Testis (tissue), 3 donors: Measurements from ENCODE around the gene OPCML. TPM values are rescaled to one million over a fixed set of nuclear protein-coding genes. Genes with fewer than 3 reads are reported as not detected.
A peak's percentile ranks its signal among the peaks of the same experiment; 100 is the strongest.

Source experiments
- DNase-seq: peaks from one replicate; pipeline ENCODE4 v3.0.0-alpha.2; 2019
- H3K27ac ChIP-seq, 2 donors: fragments of 200-600 bp; sonication (generic); one replicate each; pipeline ENCODE4 v1.5.1; 2019
- H3K27me3 ChIP-seq: fragments of 200-600 bp; sonication (generic); one replicate; pipeline ENCODE4 v1.5.1; 2019
- H3K36me3 ChIP-seq: fragments of 200-600 bp; sonication (generic); one replicate; pipeline ENCODE4 v1.5.1; 2017; ENCODE audit warnings: low read depth; ENCODE audit errors: missing control alignments
- H3K4me1 ChIP-seq: fragments of 200-600 bp; sonication (generic); one replicate; pipeline ENCODE4 v1.5.1; 2019
- H3K4me3 ChIP-seq, 2 donors: fragments of 200-600 bp; sonication (generic); one replicate each; pipeline ENCODE4 v1.5.1; 2017 to 2019
- H3K9me3 ChIP-seq: fragments of 200-600 bp; sonication (generic); one replicate; pipeline ENCODE4 v1.5.1; 2017
- CTCF ChIP-seq, 3 experiments: fragments of 450-650 bp in 2 of 3; fragments of 200-600 bp in 1 of 3; sonication (generic) in 1 of 3; IDR thresholded peaks; one replicate each; pipeline ENCODE4 v1.5.1; 2016 to 2019; ENCODE audit warnings: antibody characterized with exemption in 3 of 3, mild to moderate bottlenecking in 2 of 3, moderate library complexity in 1 of 3
- POLR2A ChIP-seq: fragments of 450-650 bp; IDR thresholded peaks from one replicate; pipeline ENCODE4 v1.6.1; 2017; ENCODE audit warnings: antibody characterized with exemption, mild to moderate bottlenecking, moderate library complexity
- WGBS, 2 donors: methylation state at CpG; one replicate each; pipeline ENCODE4 v1.1.5; 2018; 5-methylcytosine and 5-hydroxymethylcytosine counted together
- intact Hi-C: fragments of 100-400 bp; cut with DNase I; formaldehyde crosslinking; loops from one replicate; pipeline ENCODE4 v1.15.1; 2023; ENCODE audit warnings: low total_unique reads
- polyA plus RNA-seq: library from polyadenylated mRNA; stranded (reverse); fragments of 350-450 nt; fragmentation: Illumina TruSeq; extraction: RNeasy Lipid Tissue Mini Kit (QIAGEN cat#74804); gene quantifications from one replicate; pipeline ENCODE4 v1.2.3, GENCODE V29; 2014; ENCODE audit warnings: low read depth, low replicate concordance; ENCODE audit not compliant: insufficient read depth
- total RNA-seq, 2 donors: library from RNA; depleted of rRNA; stranded (reverse); fragments of >200 nt; gene quantifications; one replicate each; pipeline ENCODE4 v1.2.3, GENCODE V29; 2016

The OPCML gene
- total and polyA plus RNA-seq, 3 donors from 2014 or later: 0.16 to 2.7 (median 0.62) TPM

- intact Hi-C loops: no loop called here
- no peaks in the 10 kb centered on the region for H3K27me3 ChIP-seq
- H3K9me3 ChIP-seq: no peaks in the 10 kb centered on the region
- TF ChIP-seq CTCF (IDR thresholded peaks at IDR 0.05) (no peak), POLR2A (no peak)
- WGBS, 2 donors: 53 to 58% methylated on average over 1 of the region's 1 CpG
- H3K27ac ChIP-seq: no peak overlapping the region
- no peaks in the 10 kb centered on the region for H3K36me3 ChIP-seq
- H3K4me1 ChIP-seq: no peaks in the 10 kb centered on the region
- no peak for DNase-seq
- no peak overlapping the region for H3K4me3 ChIP-seq
Measured at GRCh38 chr11:132445859-132446291, 1086.4 kb downstream of the OPCML start.

GRCh38 chr11:132444911-132445310 lies 1087.4 kb downstream of the OPCML start:
- no peak for TF ChIP-seq POLR2A
- no peak for TF ChIP-seq CTCF (IDR thresholded peaks at IDR 0.05)
- Histone ChIP-seq H3K27ac (no peak overlapping the region), H3K4me3 (no peak overlapping the region), H3K36me3 (no peaks in the 10 kb centered on the region), H3K9me3 (no peaks in the 10 kb centered on the region), H3K4me1 (no peaks in the 10 kb centered on the region), H3K27me3 (no peaks in the 10 kb centered on the region)
- DNase-seq: no peak
- 81 to 91% methylated on average over 4 of the region's 4 CpGs for WGBS, 2 donors
- intact Hi-C loops: no loop called here

GRCh38 chr11:132439711-132440255 lies 1092.5 kb downstream of the OPCML start:
- Histone ChIP-seq H3K4me3 (no peak overlapping the region), H3K36me3 (no peaks in the 10 kb centered on the region), H3K27me3 (no peaks in the 10 kb centered on the region), H3K4me1 (no peaks in the 10 kb centered on the region), H3K27ac (no peak overlapping the region), H3K9me3 (no peaks in the 10 kb centered on the region)
- TF ChIP-seq POLR2A: no peak
- TF ChIP-seq CTCF (IDR thresholded peaks at IDR 0.05): no peak
- WGBS, 2 donors: 74 to 79% methylated on average over 5 of the region's 5 CpGs
- intact Hi-C loops: no loop called here
- DNase-seq: no peak

- Histone ChIP-seq H3K9me3 (no peaks in the 10 kb centered on the region), H3K27ac (no peak overlapping the region), H3K4me3 (no peak overlapping the region), H3K27me3 (no peaks in the 10 kb centered on the region), H3K36me3 (no peaks in the 10 kb centered on the region), H3K4me1 (no peaks in the 10 kb centered on the region)
- intact Hi-C loops: no loop called here
- TF ChIP-seq POLR2A (no peak), CTCF (IDR thresholded peaks at IDR 0.05) (no peak)
- WGBS, 2 donors: 86 to 91% methylated on average over 1 of the region's 1 CpG
- DNase-seq: no peak
Measured at GRCh38 chr11:132438418-132438817, 1093.9 kb downstream of the OPCML start.

- Histone ChIP-seq H3K27me3 (no peaks in the 10 kb centered on the region), H3K36me3 (no peaks in the 10 kb centered on the region), H3K4me1 (peaks cover 3% of the 10 kb centered on the region), H3K27ac (no peak overlapping the region), H3K9me3 (no peaks in the 10 kb centered on the region), H3K4me3 (no peak overlapping the region)
- DNase-seq: peak; percentile 14
- 34 to 38% methylated on average over 13 to 14 of the region's 14 CpGs for WGBS, 2 donors
- TF ChIP-seq CTCF (IDR thresholded peaks at IDR 0.05) (no peak), POLR2A (no peak)
- intact Hi-C loops: no loop called here
Measured at GRCh38 chr11:132430429-132431062, 1101.8 kb downstream of the OPCML start.
